ENCODE data around the gene ZNF320.

DNA sequence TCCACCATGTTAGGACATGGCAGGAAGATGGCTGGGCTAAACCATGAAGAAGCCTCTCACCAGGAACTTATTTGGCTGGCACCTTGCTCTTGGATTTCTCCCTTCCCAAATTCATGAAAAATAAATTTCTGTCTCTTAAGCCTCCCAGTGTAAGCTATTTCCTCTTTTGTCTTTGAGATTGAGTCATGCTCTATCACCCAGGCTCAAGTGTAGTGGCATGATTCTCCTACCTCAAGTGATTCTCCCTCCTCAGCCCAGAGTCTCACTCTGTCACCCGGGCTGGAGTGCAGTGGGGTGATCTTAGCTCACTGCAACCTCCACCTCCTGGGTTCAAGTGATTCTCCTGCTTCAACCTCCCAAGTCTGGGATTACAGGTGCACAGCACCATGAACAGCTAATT, 13.2 kb upstream of the ZNF320 start:
- TF ChIP-seq, protein P1, sequence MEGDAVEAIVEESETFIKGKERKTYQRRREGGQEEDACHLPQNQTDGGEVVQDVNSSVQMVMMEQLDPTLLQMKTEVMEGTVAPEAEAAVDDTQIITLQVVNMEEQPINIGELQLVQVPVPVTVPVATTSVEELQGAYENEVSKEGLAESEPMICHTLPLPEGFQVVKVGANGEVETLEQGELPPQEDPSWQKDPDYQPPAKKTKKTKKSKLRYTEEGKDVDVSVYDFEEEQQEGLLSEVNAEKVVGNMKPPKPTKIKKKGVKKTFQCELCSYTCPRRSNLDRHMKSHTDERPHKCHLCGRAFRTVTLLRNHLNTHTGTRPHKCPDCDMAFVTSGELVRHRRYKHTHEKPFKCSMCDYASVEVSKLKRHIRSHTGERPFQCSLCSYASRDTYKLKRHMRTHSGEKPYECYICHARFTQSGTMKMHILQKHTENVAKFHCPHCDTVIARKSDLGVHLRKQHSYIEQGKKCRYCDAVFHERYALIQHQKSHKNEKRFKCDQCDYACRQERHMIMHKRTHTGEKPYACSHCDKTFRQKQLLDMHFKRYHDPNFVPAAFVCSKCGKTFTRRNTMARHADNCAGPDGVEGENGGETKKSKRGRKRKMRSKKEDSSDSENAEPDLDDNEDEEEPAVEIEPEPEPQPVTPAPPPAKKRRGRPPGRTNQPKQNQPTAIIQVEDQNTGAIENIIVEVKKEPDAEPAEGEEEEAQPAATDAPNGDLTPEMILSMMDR (IDR thresholded peaks at IDR 0.05; ENCODE audit: low read depth, low read length) = no peak
- TF ChIP-seq EZH2phosphoT487 (IDR thresholded peaks at IDR 0.05; ENCODE audit: low read depth) = no peak
